GM21717 (cell line): ENCODE results near the gene PLCE1.

Source experiments
- ATAC-seq: cut with Tn5 transposase; IDR thresholded peaks from one replicate; pipeline ENCODE4 v1.9.1; 2021; ENCODE audit warnings: mild to moderate bottlenecking, moderate library complexity; ENCODE audit not compliant: unreplicated experiment

Gene PLCE1

DNA sequence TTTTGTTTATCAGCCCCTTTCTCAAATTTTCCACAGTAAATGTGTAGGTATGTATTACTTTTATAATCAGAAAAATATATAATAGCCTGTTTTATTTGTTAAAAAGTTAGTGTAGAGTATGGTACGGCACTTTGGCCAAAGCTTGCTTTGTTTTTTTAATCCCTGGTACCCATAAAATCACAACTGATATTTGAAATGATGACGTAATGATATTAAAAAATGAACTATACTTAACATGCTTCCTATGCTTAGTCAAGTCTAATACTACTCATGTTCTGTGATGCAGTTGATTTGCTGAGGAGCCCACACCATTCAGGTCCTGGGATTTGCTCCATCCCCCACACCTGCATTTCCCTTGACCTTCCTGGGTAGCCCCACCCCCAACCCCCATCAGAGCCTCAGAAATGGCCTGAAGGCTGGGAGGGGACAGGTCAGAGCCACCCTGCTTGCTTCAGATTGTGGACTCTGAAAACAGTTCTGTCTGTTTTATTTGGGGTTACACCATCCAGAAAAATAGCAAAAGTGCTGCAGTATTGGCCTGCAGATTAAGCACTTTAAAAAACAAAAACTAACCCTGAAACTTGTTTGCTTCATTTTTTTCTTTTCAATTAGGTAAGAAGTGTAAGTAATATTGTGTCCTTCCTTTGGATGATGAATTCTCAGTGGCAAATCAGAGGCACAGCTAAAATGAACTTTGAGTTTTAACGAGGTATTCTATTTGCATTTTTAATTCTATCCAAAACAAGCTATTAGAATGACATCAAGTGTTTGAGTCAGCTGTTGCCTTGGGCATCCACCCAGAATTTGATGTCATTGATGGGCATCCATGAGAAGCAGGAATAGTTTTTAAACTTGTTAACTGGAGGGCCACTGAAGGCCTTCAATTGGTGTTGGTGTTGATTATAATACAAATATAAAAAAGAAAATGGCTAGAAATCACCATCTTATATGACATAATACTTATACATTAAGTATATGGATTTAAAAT is 23.3 kb downstream of the PLCE1 start:
- ATAC-seq = no peak

DNA sequence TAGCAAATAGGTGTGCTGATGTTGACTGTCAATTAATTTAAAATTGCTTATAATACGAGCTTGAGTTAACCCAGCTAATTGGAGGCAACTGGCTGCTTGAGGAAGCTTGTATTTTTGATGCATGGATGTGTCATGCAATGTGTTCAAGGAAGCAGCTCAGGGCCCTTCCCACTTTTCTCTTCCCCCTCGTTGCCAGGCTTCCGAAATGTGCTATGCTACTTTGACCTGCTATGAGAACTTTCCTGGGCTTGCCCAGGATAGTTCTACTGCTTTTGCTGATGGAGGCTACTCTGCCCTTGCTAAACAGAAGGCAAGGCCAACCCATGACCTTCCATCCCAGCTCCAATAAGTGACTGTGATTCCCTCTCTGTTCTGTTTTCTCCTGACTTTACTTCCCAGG is 24.4 kb downstream of the PLCE1 start:
- no peak for ATAC-seq

DNA sequence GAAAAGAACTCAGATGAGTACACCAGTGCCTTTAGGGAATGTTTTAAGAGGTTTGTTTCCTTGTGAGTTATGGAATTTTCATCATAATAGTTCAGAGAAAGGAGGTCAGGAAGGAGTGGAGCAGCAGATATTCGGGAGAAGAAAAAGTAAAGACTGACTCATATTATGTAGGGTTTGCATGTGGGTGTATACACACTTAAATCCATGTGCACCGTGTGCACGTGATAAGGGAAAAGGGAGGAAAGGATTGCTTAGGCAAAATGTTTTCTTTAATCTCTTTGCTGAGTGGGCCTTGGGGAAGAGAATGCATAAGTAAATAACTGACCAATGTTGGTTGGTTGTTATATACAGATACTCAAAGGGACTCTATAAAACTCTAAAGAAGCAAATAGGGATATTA is 30.2 kb downstream of the PLCE1 start:
- ATAC-seq = no peak

DNA sequence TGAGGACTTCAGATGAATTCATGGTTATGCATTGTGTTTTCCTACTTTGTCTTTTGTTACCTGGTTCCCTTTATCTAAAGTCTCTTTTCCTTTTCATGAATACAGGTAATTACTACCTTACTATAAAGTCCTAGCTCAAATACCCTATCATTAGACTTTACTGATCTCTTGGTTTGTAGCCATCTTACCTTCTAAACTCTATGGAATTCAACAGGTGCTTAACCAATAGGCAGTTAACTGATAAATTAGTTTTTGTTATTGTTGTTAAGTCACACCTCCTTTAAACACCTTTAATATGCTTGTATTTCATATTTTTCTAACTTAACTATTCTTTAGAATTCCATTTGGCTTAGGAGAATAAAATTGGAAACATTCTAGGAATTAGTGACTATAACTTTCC is 30.7 kb downstream of the PLCE1 start:
- no peak for ATAC-seq

DNA sequence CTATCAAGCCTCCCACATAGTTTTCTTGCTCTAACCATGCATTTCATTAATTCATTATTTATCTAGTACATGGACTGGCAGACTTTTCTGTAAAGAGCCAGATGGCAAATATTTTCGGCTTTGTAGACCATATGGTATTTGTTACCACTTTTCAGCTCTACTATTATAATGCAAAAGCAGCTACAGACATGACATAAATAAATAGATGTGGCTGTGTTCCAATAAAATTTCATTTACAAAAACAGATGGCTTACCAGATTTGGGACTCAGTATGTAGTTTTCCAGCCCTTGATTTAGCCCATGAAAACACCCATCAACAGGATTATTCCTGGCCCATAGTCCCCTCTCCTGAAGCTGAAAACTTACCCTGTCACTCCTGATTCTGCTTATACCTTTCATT is 32.1 kb downstream of the PLCE1 start:
- no peak for ATAC-seq

DNA sequence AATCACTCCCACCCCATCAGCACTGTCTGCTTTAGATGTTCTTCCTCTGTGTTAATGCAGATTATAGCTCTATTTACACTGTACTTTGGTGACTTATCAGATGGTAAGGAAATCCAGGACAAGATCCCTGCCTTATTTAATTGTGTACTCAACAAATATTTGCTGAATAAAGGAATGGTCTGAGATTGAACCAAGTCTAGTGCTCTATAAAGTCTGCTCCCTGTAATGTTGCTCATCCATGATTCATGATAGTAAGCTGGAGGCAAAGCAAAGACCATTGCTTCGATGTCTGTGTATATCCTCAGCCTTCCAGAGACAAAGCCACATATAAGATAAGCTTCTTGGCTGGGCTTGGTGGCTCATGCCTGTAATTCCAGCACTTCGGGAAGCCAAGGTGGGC is 33.5 kb downstream of the PLCE1 start:
- no peak for ATAC-seq

DNA sequence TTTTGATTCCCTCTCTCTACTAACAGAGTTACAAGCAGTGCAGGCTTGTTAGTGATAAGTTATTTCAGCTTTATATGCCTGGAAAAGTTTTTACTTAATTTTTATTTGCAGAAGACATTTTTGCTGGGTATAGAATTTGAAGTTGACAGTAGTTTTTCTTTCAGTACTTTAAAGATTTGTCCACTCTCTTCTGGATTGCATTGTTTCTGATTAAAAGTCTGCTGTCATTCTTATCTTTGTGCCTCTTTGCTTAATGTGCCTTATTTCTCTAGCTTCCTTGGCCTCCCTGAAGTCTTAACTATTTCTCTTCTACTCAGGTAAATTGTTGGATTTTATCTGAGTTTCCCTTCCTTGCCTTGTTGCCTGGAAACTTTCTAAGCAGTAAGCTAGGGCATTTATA is 36.2 kb downstream of the PLCE1 start:
- no peak for ATAC-seq

DNA sequence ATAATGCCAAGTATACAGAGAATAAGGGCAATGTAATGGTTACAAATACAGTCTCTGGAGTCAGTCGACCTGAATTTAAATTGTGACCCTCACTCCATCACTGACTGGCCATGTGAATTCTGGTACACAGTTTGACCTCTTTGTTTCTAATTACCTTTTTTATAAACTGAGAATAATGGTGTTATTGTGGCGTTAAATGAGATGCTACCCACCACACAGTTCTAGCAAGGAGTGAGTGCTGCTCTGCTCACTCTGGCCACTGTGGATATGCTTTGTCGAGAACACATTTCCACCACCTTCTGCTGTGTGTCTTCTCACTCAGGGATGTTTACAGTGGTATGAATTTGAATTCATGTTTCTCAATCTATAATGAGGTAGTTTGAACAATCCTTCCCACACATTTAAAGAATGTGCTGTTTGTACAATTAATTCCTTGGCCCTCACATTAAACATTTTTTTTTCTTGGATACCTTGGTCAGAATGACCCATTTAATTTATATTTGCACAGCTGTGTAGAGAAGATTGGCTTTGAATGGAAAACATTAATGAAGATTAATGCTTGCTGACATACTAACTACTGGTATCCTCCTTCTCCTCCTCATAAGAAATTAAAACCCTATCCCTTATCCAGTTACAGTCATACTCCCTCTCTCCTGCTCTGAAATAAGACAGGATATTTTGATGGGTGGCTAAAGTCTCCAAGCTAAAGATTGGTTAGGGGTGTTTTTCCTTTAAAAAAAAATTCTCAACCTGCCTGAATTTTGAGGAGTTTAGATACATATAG is 42.4 kb downstream of the PLCE1 start:
- ATAC-seq = no peak

DNA sequence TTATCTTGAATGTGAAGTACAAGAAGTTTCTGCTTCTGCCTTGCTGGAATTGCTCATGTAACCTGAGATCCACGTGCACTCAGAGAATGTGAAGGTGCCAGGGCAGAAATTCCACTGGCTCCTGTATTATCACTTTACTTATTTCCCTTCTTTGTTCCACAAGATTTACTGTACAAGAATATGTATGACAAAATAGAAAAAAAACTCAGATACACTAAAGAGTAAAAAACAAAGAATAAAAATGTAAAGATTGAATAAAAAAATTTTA is 43.0 kb downstream of the PLCE1 start:
- no peak for ATAC-seq

DNA sequence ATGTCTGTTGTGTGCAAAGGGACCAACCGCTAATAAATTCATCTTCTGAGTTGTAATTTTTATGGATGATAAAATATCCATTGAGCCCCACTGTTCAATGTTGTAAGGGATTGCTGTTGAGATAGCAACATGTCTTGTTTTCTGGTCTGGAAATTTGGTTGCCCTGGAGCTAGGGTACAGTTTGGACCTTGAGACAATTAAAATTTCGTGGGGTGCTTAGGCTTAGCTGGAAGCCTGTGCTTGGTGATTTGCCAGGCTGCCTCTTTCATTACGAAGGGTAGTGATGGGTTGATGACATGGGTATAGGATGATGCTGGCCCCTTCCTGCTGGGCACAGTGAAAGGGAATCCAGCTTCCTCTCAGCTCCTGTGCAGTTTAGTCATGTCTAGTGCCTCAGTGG is 43.6 kb downstream of the PLCE1 start:
- ATAC-seq = no peak

DNA sequence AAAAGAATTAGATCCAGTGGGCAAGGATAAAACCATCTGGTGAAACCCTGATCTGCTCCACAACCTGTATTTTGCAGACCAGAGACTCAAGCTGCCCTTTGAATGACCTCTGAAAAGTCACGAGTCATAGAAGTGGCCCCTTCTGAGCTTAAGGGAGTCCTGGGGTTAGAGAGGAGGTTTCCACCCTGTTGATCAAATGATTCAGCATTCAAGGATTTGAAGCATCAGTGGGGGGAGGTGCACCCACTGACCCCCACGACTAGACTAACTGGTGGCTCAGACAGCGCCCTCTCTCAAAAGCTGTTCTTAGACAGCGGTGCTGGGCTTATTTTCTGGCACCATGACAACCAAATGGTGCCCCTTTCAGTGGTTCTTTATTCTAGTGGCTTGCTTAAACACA is 44.3 kb downstream of the PLCE1 start:
- no peak for ATAC-seq

DNA sequence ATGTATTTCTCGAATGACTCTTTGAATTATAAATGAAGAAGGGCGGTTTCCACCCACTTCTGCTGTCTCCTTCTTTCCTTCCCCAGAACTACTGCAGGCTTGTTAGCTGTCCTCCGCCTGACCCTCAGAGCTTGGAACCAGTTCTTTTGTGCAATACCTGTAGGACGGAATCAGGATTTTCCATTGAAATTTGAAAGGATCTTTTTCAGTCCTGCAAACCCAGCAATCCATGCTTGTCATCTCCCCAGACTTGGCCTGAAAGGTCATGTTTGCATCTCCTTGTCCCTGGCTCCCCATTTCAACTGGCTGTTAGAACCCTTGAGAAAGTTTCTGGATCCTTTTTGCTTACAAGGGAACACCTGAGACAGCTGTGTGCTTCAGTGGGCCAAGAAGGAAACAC is 47.5 kb downstream of the PLCE1 start:
- no peak for ATAC-seq

DNA sequence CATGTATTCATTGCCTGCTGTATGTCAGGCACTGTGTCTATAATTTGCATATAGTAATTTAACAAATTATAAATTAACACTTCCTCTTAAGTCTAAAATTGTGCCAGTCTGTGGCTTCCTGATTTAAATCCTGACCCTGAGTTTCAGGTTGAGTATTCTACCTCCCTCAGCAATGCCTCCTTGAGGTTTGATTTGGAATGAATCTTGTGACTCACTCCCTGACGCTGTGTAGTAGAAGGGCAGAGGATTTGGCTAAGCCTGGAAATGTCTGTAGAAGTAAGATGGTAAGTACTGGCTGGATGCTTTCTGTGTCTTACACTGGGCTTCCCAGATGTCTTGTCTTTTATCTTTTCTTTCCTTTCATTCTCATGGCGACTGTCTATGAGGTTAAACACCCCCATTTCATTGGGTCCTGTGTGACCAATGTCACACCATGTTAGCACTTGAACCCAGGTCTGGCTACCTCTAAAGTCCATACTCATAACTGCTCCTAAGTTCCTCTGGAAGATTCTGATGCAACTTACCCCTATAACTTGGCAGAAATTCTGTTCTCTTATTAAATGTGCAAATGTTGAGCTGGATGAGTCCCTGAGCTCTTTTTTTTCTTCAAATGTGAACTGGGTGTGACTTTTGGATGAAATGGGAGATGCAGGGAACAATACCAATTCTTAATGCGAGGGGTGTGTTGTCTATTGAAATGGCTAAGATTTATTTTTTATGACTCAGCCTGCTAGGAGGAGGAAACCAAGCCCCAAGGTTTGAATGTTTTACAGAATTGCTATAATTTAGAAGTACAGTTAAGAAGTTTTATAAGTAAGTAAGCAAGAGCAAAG is 48.5 kb downstream of the PLCE1 start:
- no peak for ATAC-seq

DNA sequence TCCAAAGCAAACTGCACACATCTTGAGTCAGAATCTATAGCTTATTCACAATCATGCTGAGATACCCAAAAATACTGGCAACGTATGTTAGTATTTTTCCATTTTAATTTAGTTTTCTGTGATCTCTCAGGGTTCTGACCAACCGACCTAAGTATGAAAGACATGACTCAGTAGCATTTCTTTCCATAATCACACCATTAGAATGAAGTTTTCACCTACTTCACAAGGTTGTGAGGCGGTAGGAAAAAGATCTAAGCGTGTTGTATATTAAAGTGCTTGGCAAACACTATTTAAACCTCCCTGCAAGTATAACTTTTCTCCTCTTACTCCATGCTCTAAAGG is 49.1 kb downstream of the PLCE1 start:
- ATAC-seq = no peak
